Measurements from ENCODE around the gene CDNF. TPM values are rescaled to one million over a fixed set of nuclear protein-coding genes. Genes with fewer than 3 reads are reported as not detected.

The CDNF gene
- total and polyA plus RNA-seq, 12 donors: 0.74 to 6.3 (median 4.1) TPM

DNA sequence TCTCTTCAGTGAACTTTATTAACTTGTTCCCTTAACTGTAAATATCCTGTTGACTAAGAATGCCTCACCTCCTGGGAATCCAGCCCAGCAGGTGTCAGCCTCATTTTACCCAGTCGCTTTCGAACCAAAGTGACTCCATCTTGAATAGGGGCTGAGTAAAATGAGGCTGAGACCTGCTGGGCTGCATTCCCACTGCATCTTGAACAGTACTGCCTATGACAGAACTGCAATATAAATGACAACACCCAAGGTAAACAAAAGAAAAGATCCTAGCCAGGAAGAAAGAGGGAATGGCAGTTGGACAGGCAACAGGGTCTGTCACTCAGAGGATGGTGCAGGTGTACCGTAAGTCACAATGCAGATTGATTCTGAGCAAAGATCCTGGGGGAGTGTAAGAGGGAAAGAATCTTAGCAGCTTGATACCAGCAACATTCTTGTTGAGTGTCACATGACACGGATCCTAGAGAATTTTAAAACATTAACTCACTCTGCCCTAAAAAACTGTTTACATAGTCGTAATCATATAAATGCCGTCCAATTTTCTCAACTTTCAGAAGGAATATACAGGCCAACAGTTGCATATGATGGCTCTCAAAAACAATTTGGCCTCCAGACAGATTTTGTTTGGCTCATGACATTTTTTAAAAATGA is 58.7 kb downstream of the CDNF start:
- WGBS, 2 donors: 73% methylated on average over 6 of the region's 6 CpGs
- peak overlapping the region in 1 of 10 donors; percentile 23 for H3K27ac ChIP-seq
- peak in 6 of 8 donors; percentile 31 to 56 (median 49) for ATAC-seq
- H3K27me3 ChIP-seq: no peaks in the 10 kb centered on the region
- TF ChIP-seq, protein P1, sequence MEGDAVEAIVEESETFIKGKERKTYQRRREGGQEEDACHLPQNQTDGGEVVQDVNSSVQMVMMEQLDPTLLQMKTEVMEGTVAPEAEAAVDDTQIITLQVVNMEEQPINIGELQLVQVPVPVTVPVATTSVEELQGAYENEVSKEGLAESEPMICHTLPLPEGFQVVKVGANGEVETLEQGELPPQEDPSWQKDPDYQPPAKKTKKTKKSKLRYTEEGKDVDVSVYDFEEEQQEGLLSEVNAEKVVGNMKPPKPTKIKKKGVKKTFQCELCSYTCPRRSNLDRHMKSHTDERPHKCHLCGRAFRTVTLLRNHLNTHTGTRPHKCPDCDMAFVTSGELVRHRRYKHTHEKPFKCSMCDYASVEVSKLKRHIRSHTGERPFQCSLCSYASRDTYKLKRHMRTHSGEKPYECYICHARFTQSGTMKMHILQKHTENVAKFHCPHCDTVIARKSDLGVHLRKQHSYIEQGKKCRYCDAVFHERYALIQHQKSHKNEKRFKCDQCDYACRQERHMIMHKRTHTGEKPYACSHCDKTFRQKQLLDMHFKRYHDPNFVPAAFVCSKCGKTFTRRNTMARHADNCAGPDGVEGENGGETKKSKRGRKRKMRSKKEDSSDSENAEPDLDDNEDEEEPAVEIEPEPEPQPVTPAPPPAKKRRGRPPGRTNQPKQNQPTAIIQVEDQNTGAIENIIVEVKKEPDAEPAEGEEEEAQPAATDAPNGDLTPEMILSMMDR (IDR thresholded peaks at IDR 0.05): no peak
- H3K9me3 ChIP-seq: no peaks in the 10 kb centered on the region
- no peak overlapping the region for H3K4me3 ChIP-seq
- no peaks in the 10 kb centered on the region for H3K36me3 ChIP-seq
- DNase-seq: no peak
- peaks cover 0 to 15% (median 4%) of the 10 kb centered on the region in 9 donors for H3K4me1 ChIP-seq
- intact Hi-C loops (cut with DNase I): no loop called here

DNA sequence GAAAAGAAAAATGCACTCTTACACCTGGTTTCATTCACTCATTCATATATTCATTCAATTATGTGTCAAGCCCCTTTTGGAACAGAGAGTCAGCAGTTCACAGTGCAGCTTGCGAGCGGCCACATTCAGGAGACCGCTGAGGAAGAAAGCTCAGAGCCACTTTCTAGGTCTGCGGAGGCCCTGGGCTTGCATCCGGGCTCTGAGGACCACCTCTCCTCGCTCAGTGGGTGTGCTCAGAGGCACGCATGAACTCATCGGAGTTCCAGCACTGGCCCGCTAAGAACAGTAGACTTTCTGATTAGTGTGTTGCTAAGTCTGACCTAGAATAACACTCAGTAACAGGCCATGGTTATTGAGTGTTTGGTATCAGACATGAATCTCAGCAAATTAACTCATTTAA is 61.3 kb downstream of the CDNF start:
- no peak overlapping the region for H3K27ac ChIP-seq
- ATAC-seq (no peak), DNase-seq (no peak)
- peaks cover 0 to 15% (median 4%) of the 10 kb centered on the region in 9 donors for H3K4me1 ChIP-seq
- no peak overlapping the region for H3K4me3 ChIP-seq
- intact Hi-C loops (cut with DNase I): no loop called here
- WGBS, 2 donors: 88 to 90% methylated on average over 9 of the region's 9 CpGs
- H3K9me3 ChIP-seq: no peaks in the 10 kb centered on the region
- TF ChIP-seq, protein P1 (IDR thresholded peaks at IDR 0.05): no peak
- no peaks in the 10 kb centered on the region for H3K36me3 ChIP-seq
- no peaks in the 10 kb centered on the region for H3K27me3 ChIP-seq

DNA sequence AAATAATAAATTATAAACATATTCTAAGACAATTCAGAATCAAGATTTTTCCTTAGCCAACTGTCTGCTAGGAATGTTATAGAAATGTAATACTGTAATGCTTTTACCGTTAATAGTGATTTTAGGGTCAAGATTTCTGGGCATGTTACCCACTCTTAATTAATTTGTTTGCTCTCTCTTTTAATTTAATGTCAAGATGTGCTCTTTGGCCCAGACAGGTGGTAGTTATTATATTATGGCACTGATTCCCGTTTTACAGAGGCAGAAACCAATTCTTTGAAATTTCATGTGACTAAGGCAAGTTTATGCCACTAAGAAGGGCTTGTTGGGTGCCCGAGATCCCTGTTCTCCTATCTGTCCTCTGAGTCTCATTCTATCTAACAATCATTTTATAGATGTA is 62.2 kb downstream of the CDNF start:
- Histone ChIP-seq H3K4me1 (peaks cover 0 to 15% (median 4%) of the 10 kb centered on the region in 9 donors), H3K27me3 (no peaks in the 10 kb centered on the region), H3K36me3 (no peaks in the 10 kb centered on the region), H3K27ac (no peak overlapping the region), H3K4me3 (no peak overlapping the region), H3K9me3 (no peaks in the 10 kb centered on the region)
- TF ChIP-seq, protein P1 (IDR thresholded peaks at IDR 0.05): no peak
- no peak for ATAC-seq
- DNase-seq: no peak
- intact Hi-C loops (cut with DNase I): no loop called here
- 81 to 86% methylated on average over 3 of the region's 3 CpGs for WGBS, 2 donors

DNA sequence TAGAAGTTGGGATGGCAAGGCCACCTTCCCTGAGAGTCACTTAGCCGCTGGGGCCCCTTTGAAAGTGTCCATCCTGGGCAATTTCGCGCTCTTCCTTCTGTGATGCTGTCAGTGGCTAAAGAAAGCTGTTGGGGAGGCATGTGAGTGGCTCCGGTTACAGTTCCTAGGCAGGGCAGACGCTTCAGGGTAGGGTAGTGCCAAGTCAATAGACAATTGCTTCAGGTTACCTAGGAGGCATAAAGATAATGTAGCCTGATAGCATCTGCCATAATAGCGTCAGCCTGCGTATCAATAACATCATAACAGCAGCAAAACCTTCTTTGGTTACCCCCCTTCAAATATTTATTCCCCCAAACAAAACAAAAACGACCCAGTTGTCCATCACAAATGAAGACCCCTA is 63.0 kb downstream of the CDNF start, which contains the start of gene FAM107B:
TSS of gene FAM107B (minus strand) at position 101 of the 400 bp plus-strand sequence. CDS start 234 bp downstream, outside the sequence.
- intact Hi-C loops (cut with DNase I): loop anchor here in 1 of 10 donors (5.0 kb wide), 1 partner anchor 1732 kb away; no protein-coding TSS in a partner anchor
- TF ChIP-seq, protein P1 (IDR thresholded peaks at IDR 0.05): no peak
- Histone ChIP-seq H3K9me3 (no peaks in the 10 kb centered on the region), H3K4me3 (no peak within 1 kb of the TSS), H3K36me3 (no peaks in the 10 kb centered on the region), H3K27me3 (no peaks in the 10 kb centered on the region), H3K4me1 (peaks cover 0 to 15% (median 4%) of the 10 kb centered on the region in 9 donors), H3K27ac (no peak within 1 kb of the TSS)
- WGBS, 2 donors: 91 to 94% methylated on average over 8 of the region's 8 CpGs
- no peak for ATAC-seq
- no peak for DNase-seq
